Natural killer cell (primary cell): ENCODE data around the gene PRKAG2. TPM values are rescaled to one million over a fixed set of nuclear protein-coding genes. Genes with fewer than 3 reads are reported as not detected.

Experiments used
- ATAC-seq, 3 donors: fragments of 150-1000 bp in 2 of 3; fragments of 200-7000 bp in 1 of 3; cut with Tn5 transposase; 1 replicate in 1 of 3; 2 replicates in 2 of 3; pipeline ENCODE4 v1.10.0; 2021; ENCODE audit warnings: mild to moderate bottlenecking in 2 of 3, moderate library complexity in 2 of 3
- DNase-seq, 2 donors: peaks; one replicate each; pipeline versions ENCODE4 v3.0.0 to v3.0.0-alpha.2; 2013 to 2021; ENCODE audit warnings: mixed read lengths in 1 of 2
- H3K27ac ChIP-seq: one replicate; pipeline ENCODE4 v1.5.1; 2013; ENCODE audit warnings: mild to moderate bottlenecking, low read length
- H3K27me3 ChIP-seq: one replicate; pipeline ENCODE4 v1.6.1; 2013; ENCODE audit warnings: low read length; ENCODE audit not compliant: control insufficient read depth, insufficient read depth
- H3K36me3 ChIP-seq: one replicate; pipeline ENCODE4 v1.6.1; 2013; ENCODE audit warnings: low read length; ENCODE audit not compliant: control insufficient read depth, insufficient read depth
- H3K4me1 ChIP-seq: one replicate; pipeline ENCODE4 v1.6.1; 2013; ENCODE audit warnings: low read length; ENCODE audit not compliant: control insufficient read depth, insufficient read depth
- H3K4me3 ChIP-seq: one replicate; pipeline ENCODE4 v1.5.1; 2013; ENCODE audit warnings: low read length
- H3K9me3 ChIP-seq: one replicate; pipeline ENCODE4 v1.6.1; 2013; ENCODE audit warnings: low read length; ENCODE audit not compliant: control insufficient read depth, insufficient read depth
- H3K27ac Mint-ChIP-seq, 2 donors: one replicate each; pipeline ENCODE4 v1.8.0; 2022; ENCODE audit warnings: mild to moderate bottlenecking in 2 of 2, mixed read lengths in 2 of 2, moderate library complexity in 1 of 2
- H3K27me3 Mint-ChIP-seq, 2 donors: one replicate each; pipeline ENCODE4 v1.8.0; 2022; ENCODE audit warnings: low read depth in 2 of 2, mixed read lengths in 2 of 2
- H3K36me3 Mint-ChIP-seq: one replicate; pipeline ENCODE4 v1.8.0; 2022; ENCODE audit warnings: mixed read lengths
- H3K4me1 Mint-ChIP-seq, 2 donors: one replicate each; pipeline ENCODE4 v1.8.0; 2022; ENCODE audit warnings: mixed read lengths in 2 of 2
- H3K4me3 Mint-ChIP-seq: one replicate; pipeline ENCODE4 v1.8.0; 2022; ENCODE audit warnings: mild to moderate bottlenecking, moderate library complexity, mixed read lengths
- H3K9me3 Mint-ChIP-seq, 2 donors: one replicate each; pipeline ENCODE4 v1.8.0; 2022; ENCODE audit warnings: mixed read lengths in 2 of 2
- CTCF ChIP-seq: fragments of 200-600 bp; IDR thresholded peaks from one replicate; pipeline ENCODE4 v1.8.0; 2022; ENCODE audit warnings: antibody characterized with exemption
- whole genome bisulfite sequencing: methylation state at CpG from one replicate; pipeline ENCODE4 v1.1.7; 2013; ENCODE audit warnings: missing lambda C conversion rate; ENCODE audit not compliant: insufficient coverage; 5-methylcytosine and 5-hydroxymethylcytosine counted together
- intact Hi-C: fragments of 100-400 bp; cut with micrococcal nuclease; formaldehyde crosslinking; loops from one replicate; pipeline ENCODE4 v1.14.2; 2022
- total RNA-seq, 4 donors: library from RNA; stranded (reverse); fragments of 120-200 nt in 1 of 4; gene quantifications; one replicate each; pipeline versions ENCODE4 v1.2.3 to v1.2.4, GENCODE V29; 2013 to 2022

The PRKAG2 gene
- total RNA-seq, 3 donors from 2014 or later (not counting 1 experiment from before 2014, with no cell fraction given), result 42.6 to 66.5 (median 64.4) TPM

DNA sequence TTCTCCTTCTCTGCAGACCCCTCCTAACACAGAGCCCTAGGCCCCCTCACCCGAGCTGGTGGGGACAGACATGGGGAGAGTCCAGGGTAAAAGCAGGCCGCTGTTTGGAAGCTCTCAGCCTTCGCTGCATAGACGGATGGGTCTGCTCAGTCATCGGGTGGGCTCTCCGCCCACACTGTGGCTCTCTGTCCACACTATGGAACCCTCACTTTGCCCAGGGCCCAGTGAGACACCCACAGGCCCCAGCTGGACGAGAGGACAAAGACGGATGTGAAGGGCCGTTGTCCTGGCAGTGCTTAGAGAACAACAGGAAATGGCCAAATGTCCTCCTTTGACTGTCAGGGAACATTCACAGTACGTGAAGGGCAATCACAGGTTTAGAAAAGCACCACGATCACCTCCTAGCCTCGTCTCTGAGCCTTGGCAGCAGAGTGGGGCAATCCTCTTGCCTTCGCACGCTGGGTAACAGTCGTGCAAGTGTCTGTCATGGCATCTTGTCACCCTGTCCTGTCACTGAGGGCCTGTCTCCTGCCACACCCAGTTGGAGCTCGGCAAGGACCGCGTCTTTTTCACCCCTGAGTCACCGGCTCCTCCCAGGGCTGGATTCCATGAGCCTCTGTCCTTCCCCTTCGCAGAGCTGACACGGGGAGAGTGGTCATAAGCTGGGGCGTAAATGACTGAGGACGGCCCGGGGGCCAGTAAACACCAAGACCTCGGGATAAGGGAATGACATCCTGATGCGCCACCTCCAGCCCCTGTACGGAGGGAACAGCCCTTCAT lies 80.6 kb downstream of the PRKAG2 start:
- peak overlapping the region; percentile 8 for H3K27ac ChIP-seq
- no peak for DNase-seq
- H3K27me3 Mint-ChIP-seq, result no peaks in the 10 kb centered on the region
- H3K36me3 ChIP-seq, result no peaks in the 10 kb centered on the region
- no peak overlapping the region for H3K4me3 ChIP-seq
- peak overlapping the region in 1 of 2 donors; percentile 82 for H3K27ac Mint-ChIP-seq
- no peaks in the 10 kb centered on the region for H3K27me3 ChIP-seq
- H3K9me3 Mint-ChIP-seq, result no peaks in the 10 kb centered on the region
- H3K36me3 Mint-ChIP-seq, result no peaks in the 10 kb centered on the region
- peak; percentile 34 to 54 (median 50) for ATAC-seq
- H3K4me1 Mint-ChIP-seq, result peaks cover 12 to 38% of the 10 kb centered on the region in 2 donors
- 90% methylated on average over 27 of the region's 27 CpGs for WGBS
- intact Hi-C loops, result no loop called here
- no peaks in the 10 kb centered on the region for H3K9me3 ChIP-seq
- H3K4me3 Mint-ChIP-seq, result no peak overlapping the region
- H3K4me1 ChIP-seq, result peaks cover 31% of the 10 kb centered on the region
- no peak for TF ChIP-seq CTCF

DNA sequence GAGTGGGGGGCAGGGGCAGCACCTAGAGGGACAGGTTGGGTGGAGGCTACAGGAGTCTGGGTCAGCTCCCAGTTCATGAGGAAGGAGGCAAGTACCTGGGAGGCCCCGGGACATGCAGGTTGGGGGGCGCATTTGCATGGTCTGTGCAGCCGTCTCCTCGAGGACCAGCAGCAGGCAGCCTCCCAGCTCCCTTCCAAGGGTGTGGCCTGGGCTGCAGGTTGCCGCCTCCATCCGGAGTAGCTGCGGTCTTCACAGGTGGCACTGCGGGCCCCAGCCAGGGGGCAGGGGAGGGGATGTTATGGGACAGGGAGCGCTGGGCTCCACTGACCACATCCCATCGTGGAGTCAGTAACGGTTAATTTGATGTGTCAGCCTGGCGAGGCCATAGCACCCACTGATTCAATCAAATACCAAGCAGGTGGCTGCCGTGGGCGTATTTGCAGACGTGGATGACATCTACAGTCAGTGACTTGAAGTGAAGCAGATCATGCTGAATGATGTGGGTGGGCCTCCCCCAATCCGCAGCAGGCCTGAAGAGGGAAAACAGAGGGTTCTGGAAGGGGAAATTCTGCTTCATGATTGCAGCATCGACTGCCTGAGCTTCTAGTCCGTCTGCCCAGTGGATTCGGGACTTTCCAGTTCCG lies 81.6 kb downstream of the PRKAG2 start:
- TF ChIP-seq CTCF, result no peak
- peak in 1 of 2 donors; percentile 65 for DNase-seq
- Histone ChIP-seq H3K4me3 (no peak overlapping the region), H3K27me3 (no peaks in the 10 kb centered on the region), H3K9me3 (no peaks in the 10 kb centered on the region), H3K36me3 (no peaks in the 10 kb centered on the region), H3K4me1 (peaks cover 31% of the 10 kb centered on the region), H3K27ac (no peak overlapping the region)
- Mint-ChIP-seq H3K27ac (peak overlapping the region in 1 of 2 donors; percentile 63), H3K4me1 (peaks cover 15 to 40% of the 10 kb centered on the region in 2 donors), H3K27me3 (no peaks in the 10 kb centered on the region), H3K9me3 (no peaks in the 10 kb centered on the region), H3K36me3 (no peaks in the 10 kb centered on the region), H3K4me3 (no peak overlapping the region)
- intact Hi-C loops, result no loop called here
- peak in 1 of 3 donors; percentile 8 for ATAC-seq
- 82% methylated on average over 18 of the region's 20 CpGs for WGBS

- Mint-ChIP-seq H3K4me3 (no peak overlapping the region), H3K9me3 (no peaks in the 10 kb centered on the region), H3K27ac (peak overlapping the region in 1 of 2 donors; percentile 63), H3K4me1 (peaks cover 18 to 45% of the 10 kb centered on the region in 2 donors), H3K27me3 (no peaks in the 10 kb centered on the region), H3K36me3 (no peaks in the 10 kb centered on the region)
- no peaks in the 10 kb centered on the region for H3K36me3 ChIP-seq
- intact Hi-C loops, result no loop called here
- no peak overlapping the region for H3K27ac ChIP-seq
- no peak for TF ChIP-seq CTCF
- H3K27me3 ChIP-seq, result no peaks in the 10 kb centered on the region
- peaks cover 31% of the 10 kb centered on the region for H3K4me1 ChIP-seq
- no peak overlapping the region for H3K4me3 ChIP-seq
- H3K9me3 ChIP-seq, result no peaks in the 10 kb centered on the region
- ATAC-seq (no peak), DNase-seq (no peak)
- 95% methylated on average over 16 of the region's 16 CpGs for WGBS
Measured at GRCh38 chr7:151794508-151795167, 82.3 kb downstream of the PRKAG2 start.
